ENCODE data around the gene RPS6KA6. TPM values are rescaled to one million over a fixed set of nuclear protein-coding genes. Genes with fewer than 3 reads are reported as not detected.

Gene RPS6KA6
- total RNA-seq, 2 donors from 2014 or later: 17.9 to 18.3 TPM

GRCh38 chrX:84144991-84145390 is 43.0 kb downstream of the RPS6KA6 start:
- TF ChIP-seq, protein P1, sequence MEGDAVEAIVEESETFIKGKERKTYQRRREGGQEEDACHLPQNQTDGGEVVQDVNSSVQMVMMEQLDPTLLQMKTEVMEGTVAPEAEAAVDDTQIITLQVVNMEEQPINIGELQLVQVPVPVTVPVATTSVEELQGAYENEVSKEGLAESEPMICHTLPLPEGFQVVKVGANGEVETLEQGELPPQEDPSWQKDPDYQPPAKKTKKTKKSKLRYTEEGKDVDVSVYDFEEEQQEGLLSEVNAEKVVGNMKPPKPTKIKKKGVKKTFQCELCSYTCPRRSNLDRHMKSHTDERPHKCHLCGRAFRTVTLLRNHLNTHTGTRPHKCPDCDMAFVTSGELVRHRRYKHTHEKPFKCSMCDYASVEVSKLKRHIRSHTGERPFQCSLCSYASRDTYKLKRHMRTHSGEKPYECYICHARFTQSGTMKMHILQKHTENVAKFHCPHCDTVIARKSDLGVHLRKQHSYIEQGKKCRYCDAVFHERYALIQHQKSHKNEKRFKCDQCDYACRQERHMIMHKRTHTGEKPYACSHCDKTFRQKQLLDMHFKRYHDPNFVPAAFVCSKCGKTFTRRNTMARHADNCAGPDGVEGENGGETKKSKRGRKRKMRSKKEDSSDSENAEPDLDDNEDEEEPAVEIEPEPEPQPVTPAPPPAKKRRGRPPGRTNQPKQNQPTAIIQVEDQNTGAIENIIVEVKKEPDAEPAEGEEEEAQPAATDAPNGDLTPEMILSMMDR (conservative IDR thresholded peaks at IDR 0.05): no peak
- Histone ChIP-seq H3K27me3 (ENCODE audit: control insufficient read depth, insufficient read depth, low read length, poor library complexity, severe bottlenecking) (no peaks in the 10 kb centered on the region), H3K9ac (ENCODE audit: extremely low read depth, low read length, poor library complexity, severe bottlenecking) (no peak overlapping the region), H3K9me3 (ENCODE audit: control insufficient read depth, low read length) (no peaks in the 10 kb centered on the region), H3K4me3 (ENCODE audit: low read length) (no peak overlapping the region), H3K36me3 (ENCODE audit: control insufficient read depth, insufficient read depth, low read length) (peaks cover 5% of the 10 kb centered on the region), H3K27ac (ENCODE audit: low read depth, low read length) (no peak overlapping the region), H3K4me1 (ENCODE audit: control insufficient read depth, insufficient read depth, low read length) (no peaks in the 10 kb centered on the region)
- Mint-ChIP-seq H3K36me3 (ENCODE audit: low read depth) (peaks cover 5% of the 10 kb centered on the region), H3K9me3 (peaks cover 32% of the 10 kb centered on the region), H3K4me3 (no peak overlapping the region), H3K27ac (no peak overlapping the region), H3K27me3 (ENCODE audit: insufficient read depth) (no peaks in the 10 kb centered on the region), H3K4me1 (no peaks in the 10 kb centered on the region)
- no peak for DNase-seq
- WGBS, 2 experiments (ENCODE audit: insufficient coverage in 1 of 2, insufficient read length in 1 of 2): 72% methylated on average over 2 of the region's 3 CpGs; no CpG with 5 or more reads in 1 of the 2 experiments

DNA sequence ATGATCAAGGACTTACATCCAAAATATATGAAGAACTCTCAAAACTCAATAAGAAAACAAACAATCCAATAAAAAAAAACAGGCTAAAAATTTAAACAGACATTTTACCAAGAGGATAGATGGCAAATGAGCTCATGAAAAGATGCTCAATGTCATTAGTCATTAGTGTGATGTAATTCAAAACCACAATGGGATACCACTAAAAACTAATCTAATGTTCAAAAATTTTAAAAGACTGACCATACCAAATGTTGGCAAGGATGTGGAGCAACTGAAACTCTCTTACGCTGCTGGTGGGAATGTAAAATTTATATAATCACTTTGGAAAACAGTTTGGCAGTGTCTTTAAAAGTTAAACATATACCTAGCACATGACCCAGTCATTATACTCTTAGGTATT is 43.7 kb downstream of the RPS6KA6 start:
- no peak overlapping the region for H3K27ac Mint-ChIP-seq
- peaks cover 5% of the 10 kb centered on the region for H3K36me3 Mint-ChIP-seq (ENCODE audit: low read depth)
- no peak overlapping the region for H3K9ac ChIP-seq (ENCODE audit: extremely low read depth, low read length, poor library complexity, severe bottlenecking)
- TF ChIP-seq, protein P1 (conservative IDR thresholded peaks at IDR 0.05): no peak
- peaks cover 5% of the 10 kb centered on the region for H3K36me3 ChIP-seq (ENCODE audit: control insufficient read depth, insufficient read depth, low read length)
- no CpG with 5 or more reads among the region's 1 CpG for WGBS, 2 experiments (ENCODE audit: insufficient coverage in 1 of 2, insufficient read length in 1 of 2)
- H3K27me3 Mint-ChIP-seq (ENCODE audit: insufficient read depth): no peaks in the 10 kb centered on the region
- H3K4me1 ChIP-seq (ENCODE audit: control insufficient read depth, insufficient read depth, low read length): no peaks in the 10 kb centered on the region
- H3K4me1 Mint-ChIP-seq: no peaks in the 10 kb centered on the region
- peaks cover 33% of the 10 kb centered on the region for H3K9me3 Mint-ChIP-seq
- no peak overlapping the region for H3K4me3 Mint-ChIP-seq
- no peak overlapping the region for H3K27ac ChIP-seq (ENCODE audit: low read depth, low read length)
- H3K27me3 ChIP-seq (ENCODE audit: control insufficient read depth, insufficient read depth, low read length, poor library complexity, severe bottlenecking): no peaks in the 10 kb centered on the region
- H3K4me3 ChIP-seq (ENCODE audit: low read length): no peak overlapping the region
- no peaks in the 10 kb centered on the region for H3K9me3 ChIP-seq (ENCODE audit: control insufficient read depth, low read length)
- no peak for DNase-seq

DNA sequence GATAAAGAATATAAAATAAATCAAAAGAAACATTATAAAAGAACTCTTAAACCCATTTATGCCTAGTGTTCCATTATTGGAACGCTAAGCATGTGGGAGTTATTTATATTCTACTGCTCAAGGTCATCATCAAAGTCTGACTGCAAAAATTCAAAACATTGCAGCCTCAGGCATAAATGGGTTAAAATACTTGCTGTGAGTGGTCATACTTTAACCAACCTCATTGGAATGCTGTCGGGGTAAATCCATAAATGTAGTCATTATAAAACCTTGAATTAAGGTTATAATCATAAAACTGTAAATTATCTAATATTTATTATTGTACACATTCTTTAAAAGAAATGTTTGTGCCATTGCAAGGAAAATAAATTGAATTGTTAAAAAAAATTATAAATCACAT is 55.0 kb downstream of the RPS6KA6 start:
- DNase-seq: no peak
- Mint-ChIP-seq H3K4me3 (no peak overlapping the region), H3K27ac (no peak overlapping the region), H3K27me3 (ENCODE audit: insufficient read depth) (no peaks in the 10 kb centered on the region), H3K9me3 (peaks cover 12% of the 10 kb centered on the region), H3K36me3 (ENCODE audit: low read depth) (peaks cover 2% of the 10 kb centered on the region), H3K4me1 (no peaks in the 10 kb centered on the region)
- Histone ChIP-seq H3K36me3 (ENCODE audit: control insufficient read depth, insufficient read depth, low read length) (no peaks in the 10 kb centered on the region), H3K9me3 (ENCODE audit: control insufficient read depth, low read length) (no peaks in the 10 kb centered on the region), H3K4me3 (ENCODE audit: low read length) (no peak overlapping the region), H3K9ac (ENCODE audit: extremely low read depth, low read length, poor library complexity, severe bottlenecking) (no peak overlapping the region), H3K4me1 (ENCODE audit: control insufficient read depth, insufficient read depth, low read length) (no peaks in the 10 kb centered on the region), H3K27ac (ENCODE audit: low read depth, low read length) (no peak overlapping the region), H3K27me3 (ENCODE audit: control insufficient read depth, insufficient read depth, low read length, poor library complexity, severe bottlenecking) (no peaks in the 10 kb centered on the region)
- 100% methylated on average over 1 of the region's 2 CpGs; no CpG with 5 or more reads in 1 of the 2 experiments for WGBS, 2 experiments (ENCODE audit: insufficient coverage in 1 of 2, insufficient read length in 1 of 2)
- TF ChIP-seq, protein P1 (conservative IDR thresholded peaks at IDR 0.05): no peak

Measured in endodermal cell (in vitro differentiated cells).